Embryonic facial prominence (tissue), 1 donor: Measurements from ENCODE around the gene CRHBP.
"Not testable (repeated sequence)": the region's sequence is repeated elsewhere in the genome, so short reads cannot be mapped to it uniquely, and the experiment has no call there.

Experiments
- DNase-seq: peaks from one replicate; pipeline ENCODE4 v3.0.0-alpha.2; 2016; ENCODE audit errors: extremely low spot score

CRHBP gene, protein sequence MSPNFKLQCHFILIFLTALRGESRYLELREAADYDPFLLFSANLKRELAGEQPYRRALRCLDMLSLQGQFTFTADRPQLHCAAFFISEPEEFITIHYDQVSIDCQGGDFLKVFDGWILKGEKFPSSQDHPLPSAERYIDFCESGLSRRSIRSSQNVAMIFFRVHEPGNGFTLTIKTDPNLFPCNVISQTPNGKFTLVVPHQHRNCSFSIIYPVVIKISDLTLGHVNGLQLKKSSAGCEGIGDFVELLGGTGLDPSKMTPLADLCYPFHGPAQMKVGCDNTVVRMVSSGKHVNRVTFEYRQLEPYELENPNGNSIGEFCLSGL

DNA sequence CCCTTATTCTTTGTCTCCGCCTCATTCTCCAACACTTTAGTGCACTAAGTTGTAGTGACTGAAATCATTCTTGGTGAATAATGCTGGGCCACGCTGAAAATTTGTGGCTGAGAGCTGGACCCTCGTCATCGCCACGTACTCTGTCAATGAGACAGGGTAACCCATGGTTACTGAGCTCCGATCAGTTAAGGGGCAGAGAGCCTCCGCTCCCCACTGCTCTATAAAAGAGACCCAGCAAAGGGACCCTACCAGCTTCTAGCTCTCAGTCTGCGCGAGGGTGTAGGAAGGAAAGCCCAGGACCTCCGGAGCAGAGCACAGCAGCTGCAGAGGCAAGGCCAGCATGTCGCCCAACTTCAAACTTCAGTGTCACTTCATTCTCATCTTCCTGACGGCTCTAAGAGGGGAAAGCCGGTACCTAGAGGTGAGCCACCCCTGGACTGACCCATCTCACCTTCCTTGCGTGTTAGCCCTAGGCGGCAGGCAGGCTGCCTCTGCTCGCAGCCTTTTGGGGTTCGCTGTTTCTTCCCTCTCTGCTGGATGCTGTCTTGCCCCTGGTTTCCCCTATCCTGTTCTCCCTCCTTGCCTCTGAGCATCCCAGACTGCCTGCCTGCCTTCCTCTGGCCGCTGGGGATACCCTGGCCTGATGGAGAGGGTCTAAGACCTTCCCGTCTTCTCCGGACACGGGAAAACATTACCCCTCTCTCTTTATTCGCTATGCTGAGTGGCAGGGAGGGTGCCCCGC lies at the start of gene CRHBP:
Gene CRHBP (plus strand): TSS at position 251 of the 742 bp plus-strand sequence. CDS start 90 bp downstream, at position 341.
- no peak for DNase-seq

DNA sequence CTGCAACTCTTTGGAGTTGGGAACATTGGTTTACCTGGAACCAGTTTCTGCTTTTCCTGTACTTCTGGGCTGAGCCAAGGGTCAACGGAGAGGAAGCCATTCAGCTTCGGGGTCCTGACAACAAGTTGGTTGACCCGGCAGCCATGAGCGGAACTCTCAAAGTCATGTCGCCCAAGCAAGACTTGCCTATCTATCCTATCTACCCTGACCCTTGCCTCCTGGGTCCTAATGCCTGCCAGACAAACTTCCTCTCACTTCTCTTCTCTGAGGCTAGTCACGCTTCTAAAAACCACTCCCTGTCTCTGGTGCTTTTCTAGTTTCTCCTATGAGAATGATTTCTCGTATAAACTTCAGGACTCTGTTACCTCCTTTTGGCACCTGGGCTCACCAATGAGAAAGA lies 44.7 kb upstream of the CRHBP start:
- no peak for DNase-seq

DNA sequence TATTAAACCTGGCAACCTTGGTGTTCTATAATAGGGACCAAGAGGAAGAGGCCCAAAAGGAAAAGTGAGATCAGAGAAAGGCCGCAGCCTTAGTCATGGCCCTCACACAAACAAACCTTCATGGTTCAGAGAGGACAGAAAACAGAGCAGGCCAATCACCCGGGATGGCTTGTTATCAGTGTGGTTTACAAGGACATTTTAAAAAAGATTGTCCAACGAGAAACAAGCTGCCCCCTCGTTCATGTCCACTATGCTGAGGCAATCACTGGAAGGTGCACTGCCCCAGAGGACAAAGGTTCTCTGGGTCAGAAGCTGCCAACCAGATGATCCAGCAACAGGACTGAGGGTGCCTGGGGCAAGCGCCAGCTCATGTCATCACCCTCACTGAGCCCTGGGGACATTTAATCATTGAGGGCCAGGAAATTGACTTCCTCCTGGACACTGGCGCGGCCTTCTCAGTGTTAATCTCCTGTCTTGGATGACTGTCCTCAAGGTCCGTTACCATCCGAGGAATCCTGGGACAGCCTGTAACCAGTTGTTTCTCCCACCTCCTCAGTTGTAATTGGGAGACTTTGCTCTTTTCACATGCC lies 42.4 kb upstream of the CRHBP start:
- not testable (repeated sequence) for DNase-seq

DNA sequence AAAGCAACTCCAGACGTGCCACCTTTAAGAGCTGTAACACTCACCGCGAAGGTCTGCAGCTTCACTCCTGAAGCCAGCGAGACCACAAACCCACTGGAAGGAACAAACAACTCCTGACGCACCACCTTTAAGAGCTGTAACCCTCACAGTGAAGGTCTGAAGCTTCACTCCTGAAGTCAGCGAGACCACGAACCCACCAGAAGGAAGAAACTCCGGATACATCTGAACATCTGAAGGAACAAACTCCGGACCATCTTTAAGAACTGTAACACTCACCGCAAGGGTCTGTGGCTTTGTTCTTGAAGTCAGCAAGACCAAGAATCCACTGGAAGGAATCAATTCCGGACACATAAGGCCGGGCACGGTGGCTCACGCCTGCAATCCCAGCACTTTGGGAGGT lies 38.2 kb upstream of the CRHBP start:
- DNase-seq = not testable (repeated sequence)

DNA sequence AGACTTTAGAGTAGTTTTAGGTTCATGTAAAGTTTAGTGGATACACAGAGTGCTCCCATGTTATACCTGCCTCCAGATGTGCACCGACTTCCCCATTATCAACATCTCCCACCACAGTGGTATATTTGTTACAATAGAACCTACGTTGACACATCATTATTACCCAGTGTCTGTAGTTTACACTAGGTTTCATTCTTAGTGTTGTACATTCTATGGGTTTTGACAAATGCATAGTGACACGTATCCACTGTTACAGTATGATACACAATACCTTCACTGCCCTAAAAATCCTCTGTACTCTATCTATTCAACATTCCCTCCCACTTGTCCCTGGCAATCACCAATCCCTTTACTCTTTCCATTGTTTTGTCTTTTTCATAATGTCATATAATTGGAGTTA lies 34.3 kb upstream of the CRHBP start:
- no peak for DNase-seq

DNA sequence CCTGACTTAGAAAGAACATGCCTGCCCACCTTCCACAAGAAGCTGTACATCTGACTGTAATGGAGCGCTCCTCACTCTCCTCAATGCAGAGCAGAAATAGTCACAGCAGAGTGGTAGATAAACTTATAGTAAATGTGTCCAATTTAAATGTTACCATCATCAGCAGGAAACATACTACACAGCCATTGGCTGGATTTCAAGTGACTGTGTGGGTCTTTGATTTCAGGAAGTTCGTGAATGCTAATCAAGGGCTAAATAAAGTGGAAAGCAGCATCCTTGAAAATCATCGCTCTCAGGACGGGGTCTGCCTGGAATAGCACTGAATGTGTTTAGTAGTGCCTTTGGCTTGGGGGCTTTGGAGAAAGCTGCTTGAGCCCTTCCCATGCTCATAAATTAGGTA lies 32.4 kb upstream of the CRHBP start:
- no peak for DNase-seq

DNA sequence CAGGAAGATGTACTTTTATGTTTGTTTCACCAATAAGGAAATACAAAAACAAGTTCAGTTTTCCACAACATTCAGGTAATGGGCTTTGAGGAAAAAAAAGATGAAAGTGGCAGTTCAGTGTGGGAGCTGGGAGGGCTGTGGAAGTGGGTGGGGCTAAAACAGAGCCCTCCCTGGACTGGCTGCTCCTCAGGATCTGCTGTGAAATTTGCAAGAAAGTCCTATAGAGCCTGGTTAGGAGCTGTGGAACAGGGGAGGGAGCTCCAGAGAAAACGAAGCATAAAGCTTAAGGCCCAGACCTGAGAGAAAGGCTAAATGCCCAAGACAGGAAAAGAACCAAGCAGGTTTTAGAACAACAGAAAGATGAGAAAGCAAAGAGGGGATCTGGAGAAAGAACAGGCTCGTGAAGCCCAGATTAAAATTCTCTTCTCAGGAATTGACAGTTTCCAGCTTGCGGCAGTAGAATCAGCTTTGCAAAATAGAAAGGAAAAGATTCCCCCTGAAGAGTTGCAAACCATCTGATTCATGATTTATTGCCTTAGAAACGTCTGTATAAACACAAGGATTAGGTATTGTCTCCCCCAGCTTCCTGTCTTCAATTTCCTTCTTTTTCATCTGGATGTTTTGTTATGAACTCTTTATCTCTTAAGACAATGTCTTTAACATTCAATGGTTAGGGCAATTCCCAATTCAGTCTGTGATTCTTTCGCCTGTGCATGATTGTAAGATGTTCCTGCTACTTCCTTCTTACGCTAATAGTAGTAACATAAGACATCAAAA lies 26.3 kb upstream of the CRHBP start:
- DNase-seq = no peak

DNA sequence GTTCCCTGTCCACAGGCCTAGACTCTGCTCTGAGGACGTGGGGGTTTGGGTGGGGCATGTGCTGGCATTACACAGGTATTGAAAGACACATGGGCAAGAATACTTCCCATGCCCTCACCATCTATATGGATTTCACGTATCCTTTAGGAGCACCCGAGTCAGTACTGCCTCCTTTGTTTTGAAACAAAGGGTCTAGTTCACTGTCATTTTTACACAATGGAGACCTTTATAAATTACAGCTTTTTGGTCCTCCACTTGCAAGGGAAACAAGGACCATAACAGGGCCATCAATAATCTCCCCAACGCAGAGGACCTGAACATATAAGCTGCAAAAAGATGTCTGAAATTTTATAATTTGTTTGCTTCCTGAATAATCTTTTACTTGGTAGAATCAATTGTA lies 24.9 kb upstream of the CRHBP start:
- no peak for DNase-seq

DNA sequence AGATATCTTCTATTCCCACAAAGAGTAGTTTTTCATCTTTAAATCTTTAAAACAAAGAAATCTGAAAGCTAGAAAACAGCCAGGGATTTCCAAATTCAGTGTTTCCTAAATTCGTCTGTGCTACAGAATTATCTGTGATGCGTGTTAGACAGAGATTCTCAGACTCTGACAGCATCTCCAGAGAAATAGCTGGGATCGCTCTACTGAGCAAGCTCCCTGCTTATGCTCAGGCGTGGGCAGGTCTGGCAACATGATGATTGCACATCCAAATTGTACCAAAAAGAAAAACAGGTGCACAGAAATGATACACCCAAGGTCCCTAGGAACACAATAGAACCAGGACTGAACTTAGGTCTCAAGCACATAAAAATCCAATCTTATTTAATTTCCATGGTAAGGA lies 22.8 kb upstream of the CRHBP start:
- DNase-seq = no peak

DNA sequence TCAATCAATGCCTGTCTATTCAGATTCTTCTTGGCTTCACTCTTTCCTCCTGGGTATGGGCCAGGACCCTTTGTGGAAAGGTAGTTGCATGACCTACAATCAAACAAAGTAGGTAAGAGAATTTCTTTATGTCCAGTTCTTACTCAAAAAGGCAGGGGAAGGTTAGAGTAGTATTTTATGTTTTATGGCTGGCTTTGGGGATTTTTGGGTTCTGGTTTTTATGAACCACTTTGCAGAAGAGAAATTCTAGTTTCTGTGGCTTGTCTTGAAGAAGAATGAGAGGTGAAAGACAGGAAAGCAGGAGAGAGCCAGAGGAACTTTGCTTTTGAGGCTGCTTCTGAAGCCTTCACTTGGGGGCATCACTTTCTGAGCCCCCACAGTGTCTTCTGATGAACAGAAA lies 14.7 kb upstream of the CRHBP start:
- no peak for DNase-seq

DNA sequence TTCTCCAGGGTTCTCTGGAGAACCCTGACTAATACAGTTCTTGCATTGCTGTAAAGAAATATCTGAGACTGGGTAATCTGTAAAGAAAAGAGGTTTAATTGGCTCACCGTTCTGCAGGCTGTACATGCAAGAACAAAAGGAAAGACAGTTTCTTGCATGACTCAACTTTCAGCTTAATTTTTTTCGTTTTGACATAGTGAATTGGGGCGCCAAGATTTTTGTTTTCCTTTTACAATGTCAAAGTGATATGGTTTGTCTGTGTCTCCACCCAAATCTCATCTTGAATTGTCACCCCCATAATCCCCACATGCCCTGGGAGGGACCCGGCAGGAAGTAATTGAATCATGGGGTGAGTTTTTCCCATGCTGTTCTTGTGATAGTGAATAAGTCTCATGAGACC lies 11.8 kb upstream of the CRHBP start:
- no peak for DNase-seq

DNA sequence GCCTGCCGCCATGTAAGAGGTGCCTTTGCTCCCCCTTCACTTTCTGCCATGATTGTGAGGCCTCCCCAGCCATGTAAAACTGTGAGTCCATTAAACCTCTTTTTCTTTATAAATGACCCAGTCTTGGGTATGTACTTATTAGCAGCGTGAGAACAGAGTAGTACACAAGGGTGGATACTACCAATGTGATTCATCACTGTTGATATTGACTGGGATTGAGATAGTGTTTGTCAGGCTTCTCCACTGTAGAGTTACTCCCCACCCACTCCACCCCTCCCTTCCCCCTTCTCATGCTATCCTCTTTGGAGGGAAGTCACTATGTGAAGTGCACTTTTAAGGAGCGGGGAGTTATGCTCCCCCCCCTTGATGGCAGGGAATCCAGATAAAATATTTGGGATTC lies 11.4 kb upstream of the CRHBP start:
- DNase-seq = no peak

DNA sequence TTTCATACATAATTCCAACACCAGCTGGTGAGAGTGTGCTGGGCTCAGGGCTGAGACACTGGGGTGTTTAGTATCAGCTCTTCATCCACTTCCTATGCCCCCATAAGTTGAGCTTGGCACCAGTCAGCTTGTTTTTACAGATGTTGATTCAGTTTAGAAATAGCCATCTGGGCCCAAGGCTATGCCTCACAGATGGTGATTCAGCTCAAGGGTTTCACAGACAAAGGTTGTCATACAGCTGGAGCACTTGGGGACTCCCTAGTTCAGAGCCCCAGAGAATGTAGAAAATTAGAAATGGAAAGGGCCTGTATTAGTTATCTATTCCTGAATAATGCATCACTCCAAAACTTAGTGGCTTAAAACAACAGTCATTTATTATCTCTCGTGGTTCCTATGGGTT lies 10.3 kb upstream of the CRHBP start:
- no peak for DNase-seq

DNA sequence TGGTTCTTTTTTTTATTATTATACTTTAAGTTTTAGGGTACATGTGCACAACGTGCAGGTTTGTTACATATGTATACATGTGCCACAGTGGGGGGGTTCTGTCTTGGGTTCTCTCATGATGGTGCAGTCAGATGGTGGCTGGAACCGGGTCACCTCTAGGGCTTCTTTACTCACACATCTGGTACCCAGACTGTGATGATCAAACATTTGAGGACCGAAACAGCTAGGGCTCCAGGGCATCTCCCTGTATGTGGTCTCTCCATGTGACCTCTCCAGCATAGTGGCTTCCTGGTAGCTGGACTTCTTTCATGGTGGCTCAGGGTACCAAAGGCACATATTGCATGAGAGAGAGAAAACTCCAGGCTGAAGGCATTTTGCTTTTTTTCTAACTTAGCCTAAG lies 9.8 kb upstream of the CRHBP start:
- DNase-seq = no peak

DNA sequence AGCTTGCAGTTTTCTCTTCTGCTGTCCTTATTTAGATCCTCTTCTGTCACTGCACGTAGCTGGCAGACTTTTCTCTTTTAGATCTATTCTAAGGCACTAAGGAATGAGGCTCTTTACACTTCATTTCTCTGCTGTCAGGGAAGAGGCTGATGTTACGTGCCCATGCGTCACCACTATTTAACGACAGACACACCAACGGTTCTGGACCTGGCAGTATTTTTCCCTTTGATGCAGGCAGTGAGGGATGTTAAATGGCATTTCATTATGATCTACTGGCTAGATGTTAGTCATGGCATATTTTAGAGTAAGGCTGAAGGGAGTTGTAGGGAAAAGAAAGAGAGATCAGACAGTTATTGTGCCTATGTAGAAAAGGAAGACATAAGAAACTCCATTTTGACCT lies 8.2 kb upstream of the CRHBP start:
- DNase-seq = no peak

DNA sequence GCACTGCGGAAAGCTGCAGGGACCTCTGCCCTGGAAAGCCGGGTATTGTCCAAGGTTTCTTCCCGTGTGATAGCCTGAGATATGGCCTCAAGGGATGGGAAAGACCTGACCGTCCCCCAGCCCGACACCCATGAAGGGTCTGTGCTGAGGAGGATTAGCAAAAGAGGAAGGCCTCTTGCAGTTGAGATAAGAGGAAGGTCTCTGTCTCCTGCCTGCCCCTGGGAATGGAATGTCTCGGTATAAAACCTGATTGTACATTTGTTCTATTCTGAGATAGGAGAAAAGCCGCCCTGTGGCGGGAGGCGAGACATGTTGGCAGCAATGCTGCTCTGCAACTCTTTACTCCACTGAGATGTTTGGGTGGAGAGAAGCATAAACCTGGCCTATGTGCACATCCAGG lies 7.6 kb upstream of the CRHBP start:
- not testable (repeated sequence) for DNase-seq

DNA sequence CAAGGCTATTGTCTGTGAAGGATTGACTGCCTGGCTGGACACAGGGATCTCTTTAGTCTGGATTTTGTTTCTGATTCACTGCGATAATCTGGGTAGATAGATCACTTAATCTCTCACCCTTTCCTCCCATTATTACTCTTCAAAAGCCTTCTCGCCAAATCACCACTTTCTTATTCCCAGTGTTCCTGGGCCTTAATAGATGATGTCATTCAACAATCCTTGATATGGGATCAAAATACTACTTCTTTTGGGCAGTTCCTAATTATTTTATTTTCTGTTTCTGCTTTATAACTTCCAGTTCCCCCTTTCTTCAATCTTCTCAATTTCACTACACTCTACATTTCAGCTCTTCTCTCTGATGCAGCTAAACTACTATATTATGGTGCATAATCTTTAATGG lies 6.8 kb upstream of the CRHBP start:
- DNase-seq = no peak

DNA sequence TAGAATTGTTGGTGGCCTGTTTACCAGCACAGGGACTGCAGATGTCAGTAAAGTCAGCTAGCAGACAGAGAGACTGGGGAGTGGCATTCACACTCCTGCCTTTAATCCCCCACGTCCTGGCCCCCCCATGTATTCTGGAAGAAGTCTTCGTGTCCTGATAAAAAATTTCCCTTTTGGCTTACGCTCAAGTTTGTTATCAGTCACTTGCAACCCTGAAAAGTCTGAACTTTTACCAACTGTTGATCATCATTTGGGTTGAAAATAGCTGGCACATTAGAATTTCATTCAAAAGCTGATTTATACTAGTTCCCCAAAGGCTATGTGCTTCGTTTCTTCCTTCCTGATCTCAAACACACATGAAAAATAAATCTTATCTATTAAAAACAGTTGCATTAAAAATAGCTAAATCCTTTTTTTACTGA lies 5.8 kb upstream of the CRHBP start:
- DNase-seq = no peak

DNA sequence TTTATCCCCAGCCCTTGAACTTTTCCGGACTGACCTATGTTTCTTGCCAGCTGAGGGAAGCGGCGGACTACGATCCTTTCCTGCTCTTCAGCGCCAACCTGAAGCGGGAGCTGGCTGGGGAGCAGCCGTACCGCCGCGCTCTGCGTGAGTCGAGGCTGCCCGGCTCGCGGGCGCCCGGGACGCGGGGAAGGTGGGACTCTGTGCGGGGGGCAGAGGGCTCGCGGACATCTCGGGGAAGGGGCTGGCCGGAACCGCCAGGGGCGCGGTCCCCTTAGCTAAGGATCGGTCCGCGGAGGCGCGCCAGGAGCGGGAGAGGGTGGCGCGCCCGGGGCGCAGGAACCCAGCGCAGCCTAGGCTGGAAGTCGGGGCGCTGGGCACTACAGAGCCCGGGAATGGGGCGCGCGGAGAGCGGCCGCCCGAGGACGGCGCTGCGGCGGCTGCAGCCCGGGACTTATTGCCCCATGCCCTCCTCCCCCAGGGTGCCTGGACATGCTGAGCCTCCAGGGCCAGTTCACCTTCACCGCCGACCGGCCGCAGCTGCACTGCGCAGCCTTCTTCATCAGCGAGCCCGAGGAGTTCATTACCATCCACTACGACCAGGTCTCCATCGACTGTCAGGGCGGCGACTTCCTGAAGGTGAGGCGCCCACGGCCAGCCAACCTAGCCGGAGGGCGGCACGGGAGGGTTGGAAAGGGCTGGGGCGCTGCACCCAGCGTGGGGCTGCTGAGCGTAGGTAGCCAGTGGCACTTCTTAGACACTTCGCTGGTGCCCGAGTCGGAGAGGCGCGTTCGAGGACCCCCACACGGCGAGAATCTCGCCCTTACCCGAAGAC lies 922 bp downstream of the CRHBP start:
- no peak for DNase-seq

DNA sequence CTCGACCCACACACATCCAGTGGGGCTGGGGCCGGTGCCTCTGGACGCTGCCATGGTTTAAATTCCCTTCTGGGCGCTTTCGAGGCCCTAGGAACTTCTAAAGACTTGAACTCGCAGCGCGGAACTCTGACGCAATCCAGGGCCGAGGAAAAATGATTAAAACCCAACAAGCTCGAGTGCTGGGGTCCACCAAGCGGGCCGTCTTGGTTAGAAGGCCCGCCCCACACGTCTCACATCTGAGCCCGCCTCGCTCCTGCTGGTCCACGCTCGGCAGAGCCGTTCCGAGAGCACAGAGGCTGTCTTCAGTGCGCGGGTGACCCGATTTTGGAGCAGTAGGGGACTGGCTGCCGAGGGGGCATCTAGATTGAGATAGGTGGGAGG lies 1.5 kb downstream of the CRHBP start:
- DNase-seq = no peak

DNA sequence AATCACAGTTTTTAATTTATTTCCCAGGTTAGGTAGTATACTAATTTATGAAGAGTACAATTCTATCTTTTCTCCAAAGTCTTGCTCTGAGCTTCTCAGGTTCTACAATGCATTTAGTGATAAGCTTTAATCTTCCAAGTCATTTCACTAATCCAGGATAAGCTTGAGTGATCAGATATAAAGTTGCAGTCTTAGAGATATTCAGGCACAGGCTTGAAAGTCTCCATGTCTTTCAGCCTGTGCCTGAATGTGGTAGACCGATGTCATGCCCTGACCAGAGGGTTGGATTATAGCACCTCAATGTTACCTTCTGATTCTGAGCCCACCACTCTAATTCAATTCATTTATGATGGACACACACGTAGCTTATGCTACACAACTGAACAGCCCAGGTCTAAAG lies 3.2 kb downstream of the CRHBP start:
- DNase-seq = no peak
